Stimulated activated CD8-positive, alpha-beta memory T cell treated with anti-CD3 and anti-CD28 coated beads, Interleukin-4, amount 100 ng/mL, for 4 hours (primary cell): ENCODE results near the gene TTC28.

Experiments
- DNase-seq, 2 donors: peaks; one replicate each; pipeline ENCODE4 v3.0.0-alpha.2; 2020; ENCODE audit warnings: low read depth in 2 of 2, low spot score in 1 of 2

Gene TTC28

GRCh38 chr22:28297504-28297903 lies 382.1 kb downstream of the TTC28 start:
- DNase-seq, result no peak

- DNase-seq, result no peak
These were observed 383.2 kb downstream of the TTC28 start for GRCh38 chr22:28296452-28296851.

GRCh38 chr22:28283068-28283654 lies 396.5 kb downstream of the TTC28 start:
- DNase-seq, result no peak

GRCh38 chr22:28282405-28283067 lies 397.1 kb downstream of the TTC28 start:
- DNase-seq, result no peak

GRCh38 chr22:28279888-28280287 lies 399.8 kb downstream of the TTC28 start:
- no peak for DNase-seq

- no peak for DNase-seq
These were observed 410.4 kb downstream of the TTC28 start for GRCh38 chr22:28269277-28269676.

GRCh38 chr22:28268850-28269249 lies 410.8 kb downstream of the TTC28 start:
- DNase-seq, result no peak

GRCh38 chr22:28268171-28268570 lies 411.5 kb downstream of the TTC28 start:
- DNase-seq, result no peak

GRCh38 chr22:28260619-28261018 lies 419.0 kb downstream of the TTC28 start:
- DNase-seq, result no peak

- DNase-seq, result no peak
These were observed 419.8 kb downstream of the TTC28 start for GRCh38 chr22:28259774-28260312.

GRCh38 chr22:28254396-28254795 lies 425.2 kb downstream of the TTC28 start:
- DNase-seq, result no peak

- no peak for DNase-seq
These were observed 427.1 kb downstream of the TTC28 start for GRCh38 chr22:28252539-28252938.

- no peak for DNase-seq
These were observed 429.5 kb downstream of the TTC28 start for GRCh38 chr22:28250036-28250695.

- no peak for DNase-seq
These were observed 430.2 kb downstream of the TTC28 start for GRCh38 chr22:28249402-28249801.

GRCh38 chr22:28247667-28248363 lies 431.8 kb downstream of the TTC28 start:
- DNase-seq, result no peak

GRCh38 chr22:28247136-28247535 lies 432.5 kb downstream of the TTC28 start:
- no peak for DNase-seq

GRCh38 chr22:28246397-28246796 lies 433.2 kb downstream of the TTC28 start:
- DNase-seq, result no peak

GRCh38 chr22:28245579-28246224 lies 433.9 kb downstream of the TTC28 start:
- DNase-seq, result no peak

- no peak for DNase-seq
These were observed 434.9 kb downstream of the TTC28 start for GRCh38 chr22:28244757-28245156.

GRCh38 chr22:28243539-28243938 lies 436.1 kb downstream of the TTC28 start:
- no peak for DNase-seq

GRCh38 chr22:28241656-28242290 lies 437.9 kb downstream of the TTC28 start:
- DNase-seq, result no peak
